Gastrocnemius medialis (tissue), 4 donors: ENCODE data around the gene PFN1. TPM values are rescaled to one million over a fixed set of nuclear protein-coding genes. Genes with fewer than 3 reads are reported as not detected.

Experiments used
- ATAC-seq, 2 donors: fragments of 150-250 bp; one replicate each; pipeline ENCODE4 v1.9.1; 2016
- DNase-seq, 2 donors: peaks; one replicate each; pipeline ENCODE4 v3.0.0-alpha.2; 2019
- H3K27ac ChIP-seq, 4 donors: fragments of 200-600 bp; sonication (generic); 1 replicate in 1 of 4; 2 replicates in 3 of 4; pipeline ENCODE4 v1.5.1; 2016 to 2018; ENCODE audit warnings: mild to moderate bottlenecking in 2 of 4, moderate library complexity in 1 of 4
- H3K27me3 ChIP-seq, 3 donors: fragments of 200-600 bp; sonication (generic) in 2 of 3; 1 replicate in 1 of 3; 2 replicates in 2 of 3; pipeline versions ENCODE4 v1.5.1 to v1.6.0; 2016 to 2019; ENCODE audit warnings: mild to moderate bottlenecking in 1 of 3, moderate library complexity in 1 of 3
- H3K36me3 ChIP-seq, 2 donors: fragments of 200-600 bp; sonication (generic) in 1 of 2; one replicate each; pipeline ENCODE4 v1.5.1; 2017 to 2018
- H3K4me1 ChIP-seq, 2 donors: fragments of 200-600 bp; sonication (generic) in 1 of 2; one replicate each; pipeline ENCODE4 v1.5.1; 2016 to 2017; ENCODE audit warnings: mild to moderate bottlenecking in 2 of 2
- H3K4me3 ChIP-seq, 4 donors: fragments of 200-600 bp; sonication (generic) in 3 of 4; 1 replicate in 1 of 4; 2 replicates in 3 of 4; pipeline ENCODE4 v1.5.1; 2016 to 2019; ENCODE audit warnings: mild to moderate bottlenecking in 2 of 4
- H3K9me3 ChIP-seq, 3 donors: fragments of 200-600 bp; sonication (generic) in 2 of 3; 1 replicate in 1 of 3; 2 replicates in 2 of 3; pipeline ENCODE4 v1.5.1; 2016 to 2019
- POLR2A ChIP-seq, 2 donors: fragments of 450-650 bp; IDR thresholded peaks; one replicate each; pipeline ENCODE4 v1.6.1; 2017; ENCODE audit warnings: antibody characterized with exemption in 2 of 2, mild to moderate bottlenecking in 2 of 2, moderate library complexity in 2 of 2
- in situ Hi-C, 4 donors: fragments of 200-750 bp; cut with MboI; loops; one replicate each; pipeline versions ENCODE4 v1.15.0 to v1.8.0; 2017; ENCODE audit warnings: low sequenced_read_pairs in 4 of 4
- intact Hi-C: fragments of 100-400 bp; cut with DNase I; formaldehyde crosslinking; loops from one replicate; pipeline ENCODE4 v1.15.1; 2023; ENCODE audit warnings: low total_unique reads
- total RNA-seq, 4 donors: library from RNA; depleted of rRNA; stranded (reverse); fragments of >200 nt; gene quantifications; one replicate each; pipeline versions ENCODE4 v1.1.0 to v1.2.3, GENCODE V29; 2016
- TF ChIP-seq, protein P1 (sequence below), 5 experiments: fragments of 450-650 bp in 3 of 5; fragments of 200-600 bp in 2 of 5; sonication (generic) in 2 of 5; IDR thresholded peaks in 4 of 5; conservative IDR thresholded peaks in 1 of 5; 1 replicate in 4 of 5; 2 replicates in 1 of 5; pipeline ENCODE4 v1.5.1; 2016 to 2019; ENCODE audit warnings: antibody characterized with exemption in 5 of 5, mild to moderate bottlenecking in 3 of 5, moderate library complexity in 3 of 5

PFN1 gene
- total RNA-seq, 4 donors from 2014 or later: 304 to 750 (median 599) TPM

DNA sequence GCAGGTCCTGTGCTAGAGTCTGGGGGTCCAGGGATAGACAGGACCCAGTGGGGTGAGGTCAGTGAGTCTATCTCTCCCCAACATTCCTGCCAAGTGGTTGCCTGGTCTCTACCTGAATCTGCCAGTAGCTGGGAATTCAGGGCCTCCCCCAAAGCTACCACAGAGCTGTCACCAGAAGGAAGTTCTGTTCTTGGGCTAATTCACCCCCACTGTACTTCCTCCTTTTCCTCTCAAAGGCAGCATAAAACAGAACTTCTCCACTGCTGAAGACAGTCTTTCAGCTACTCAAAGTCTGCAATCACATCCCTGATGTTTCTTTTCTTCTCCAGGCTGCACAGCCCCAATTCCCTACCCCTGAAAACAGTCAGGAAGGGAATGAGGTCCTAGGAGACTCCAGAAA lies 30.4 kb upstream of the PFN1 start:
- no peak for ATAC-seq

DNA sequence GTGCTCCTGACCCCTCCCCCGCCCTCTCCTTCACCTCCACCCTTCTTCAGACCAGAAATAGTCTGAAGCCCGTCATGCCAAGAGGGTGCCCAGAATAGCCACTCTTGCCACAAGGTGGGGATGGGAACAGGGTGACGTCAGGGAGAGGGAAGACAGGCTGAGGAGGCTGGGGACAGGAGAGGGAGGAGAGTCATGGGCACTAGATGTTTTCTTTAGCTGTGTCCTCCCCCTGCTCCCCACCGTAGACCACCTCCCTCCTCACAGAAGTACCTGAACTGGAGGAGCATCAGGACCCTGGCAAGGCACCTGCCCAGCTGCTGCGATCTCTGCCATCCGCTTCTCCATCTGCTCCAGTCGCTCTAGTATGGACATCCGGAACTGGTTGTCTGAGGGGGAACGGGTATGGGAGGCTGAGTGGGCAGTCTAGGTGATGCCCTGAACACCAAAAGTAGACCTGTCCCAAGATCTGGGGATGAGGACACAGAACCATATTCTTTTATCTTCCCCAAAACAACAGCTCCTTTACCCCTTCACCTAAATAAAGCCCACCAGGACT lies 25.9 kb upstream of the PFN1 start:
- Histone ChIP-seq H3K4me3 (peak overlapping the region in 2 of 4 donors; percentile 11 to 14), H3K27me3 (no peaks in the 10 kb centered on the region), H3K27ac (peak overlapping the region; percentile 88 to 95 (median 94)), H3K9me3 (no peaks in the 10 kb centered on the region), H3K36me3 (peaks cover 0 to 68% of the 10 kb centered on the region in 2 donors), H3K4me1 (peaks cover 27 to 42% of the 10 kb centered on the region in 2 donors)
- intact Hi-C loops (loop anchor here (1.0 kb wide), 1 partner anchor 27 kb away; no protein-coding TSS in a partner anchor), in situ Hi-C loops (no loop called here)
- TF ChIP-seq, protein P1, sequence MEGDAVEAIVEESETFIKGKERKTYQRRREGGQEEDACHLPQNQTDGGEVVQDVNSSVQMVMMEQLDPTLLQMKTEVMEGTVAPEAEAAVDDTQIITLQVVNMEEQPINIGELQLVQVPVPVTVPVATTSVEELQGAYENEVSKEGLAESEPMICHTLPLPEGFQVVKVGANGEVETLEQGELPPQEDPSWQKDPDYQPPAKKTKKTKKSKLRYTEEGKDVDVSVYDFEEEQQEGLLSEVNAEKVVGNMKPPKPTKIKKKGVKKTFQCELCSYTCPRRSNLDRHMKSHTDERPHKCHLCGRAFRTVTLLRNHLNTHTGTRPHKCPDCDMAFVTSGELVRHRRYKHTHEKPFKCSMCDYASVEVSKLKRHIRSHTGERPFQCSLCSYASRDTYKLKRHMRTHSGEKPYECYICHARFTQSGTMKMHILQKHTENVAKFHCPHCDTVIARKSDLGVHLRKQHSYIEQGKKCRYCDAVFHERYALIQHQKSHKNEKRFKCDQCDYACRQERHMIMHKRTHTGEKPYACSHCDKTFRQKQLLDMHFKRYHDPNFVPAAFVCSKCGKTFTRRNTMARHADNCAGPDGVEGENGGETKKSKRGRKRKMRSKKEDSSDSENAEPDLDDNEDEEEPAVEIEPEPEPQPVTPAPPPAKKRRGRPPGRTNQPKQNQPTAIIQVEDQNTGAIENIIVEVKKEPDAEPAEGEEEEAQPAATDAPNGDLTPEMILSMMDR (IDR thresholded peaks at IDR 0.05 in 4 of 5, conservative IDR thresholded peaks at IDR 0.05 in 1 of 5): no peak
- TF ChIP-seq POLR2A (IDR thresholded peaks at IDR 0.05): peak; percentile 80 to 83
- ATAC-seq (peak; percentile 96), DNase-seq (peak; percentile 81 to 94)

More for the DNA sequence above, 30.4 kb upstream of the PFN1 start:
- no peak overlapping the region for H3K4me3 ChIP-seq
- in situ Hi-C loops: no loop called here
- intact Hi-C loops: no loop called here
- DNase-seq: no peak
- peaks cover 15 to 20% of the 10 kb centered on the region in 2 donors for H3K4me1 ChIP-seq
- TF ChIP-seq POLR2A (IDR thresholded peaks at IDR 0.05): no peak
- TF ChIP-seq, protein P1 (IDR thresholded peaks at IDR 0.05 in 4 of 5, conservative IDR thresholded peaks at IDR 0.05 in 1 of 5): no peak
- no peak overlapping the region for H3K27ac ChIP-seq
- H3K9me3 ChIP-seq: no peaks in the 10 kb centered on the region
- no peaks in the 10 kb centered on the region for H3K27me3 ChIP-seq
- H3K36me3 ChIP-seq: peaks cover 0 to 69% of the 10 kb centered on the region in 2 donors

DNA sequence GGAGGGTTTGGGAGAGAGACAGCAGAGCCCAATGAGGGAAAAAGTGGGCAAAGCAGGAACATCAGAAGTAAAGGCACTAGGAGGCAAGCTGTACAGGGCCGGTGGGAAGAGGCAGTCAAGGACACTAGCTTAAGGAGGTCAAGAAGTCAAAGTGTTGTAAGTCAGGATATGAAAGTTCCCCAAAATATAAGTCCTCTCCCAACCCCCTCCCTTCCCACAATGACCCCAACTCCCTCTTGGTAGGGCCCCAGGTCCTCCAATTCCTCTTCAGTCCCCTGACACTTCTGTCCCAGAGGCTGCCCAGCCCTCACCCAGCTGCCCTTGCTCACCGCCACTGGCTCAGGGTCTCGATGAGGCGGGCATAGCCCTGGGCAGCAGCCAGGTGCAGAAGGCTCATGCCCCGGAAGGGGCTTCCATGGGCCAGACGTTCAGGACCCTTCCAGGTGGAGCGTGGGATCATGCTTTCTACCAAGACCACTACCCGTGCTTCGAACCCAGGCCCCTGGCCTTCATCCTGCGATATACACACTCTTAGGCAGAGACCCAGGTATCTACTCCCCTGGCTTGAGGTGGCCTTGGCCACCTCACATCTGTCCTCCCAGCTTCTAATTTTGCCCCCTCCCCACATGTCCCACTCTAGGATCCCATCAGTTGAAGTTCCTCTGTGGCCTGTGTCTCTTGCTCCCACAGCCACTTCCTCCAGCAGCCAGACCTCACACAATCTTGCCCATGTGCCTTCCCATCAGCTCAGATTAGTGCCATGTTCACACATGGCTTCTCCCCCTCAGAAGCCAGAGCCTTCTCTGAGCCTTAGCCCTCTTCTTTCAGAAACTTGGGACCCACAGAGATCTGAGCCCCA lies 25.2 kb upstream of the PFN1 start:
- Histone ChIP-seq H3K36me3 (peaks cover 0 to 62% of the 10 kb centered on the region in 2 donors), H3K4me3 (peak overlapping the region in 2 of 4 donors; percentile 6 to 14), H3K4me1 (peaks cover 34 to 49% of the 10 kb centered on the region in 2 donors), H3K27ac (peak overlapping the region; percentile 88 to 95 (median 94)), H3K27me3 (no peaks in the 10 kb centered on the region), H3K9me3 (no peaks in the 10 kb centered on the region)
- TF ChIP-seq, protein P1 (IDR thresholded peaks at IDR 0.05 in 4 of 5, conservative IDR thresholded peaks at IDR 0.05 in 1 of 5): no peak
- TF ChIP-seq POLR2A (IDR thresholded peaks at IDR 0.05): no peak
- in situ Hi-C loops: no loop called here
- intact Hi-C loops: loop anchor here (1.0 kb wide), 1 partner anchor 28 kb away; no protein-coding TSS in a partner anchor
- DNase-seq (no peak), ATAC-seq (peak; percentile 1 to 15)

DNA sequence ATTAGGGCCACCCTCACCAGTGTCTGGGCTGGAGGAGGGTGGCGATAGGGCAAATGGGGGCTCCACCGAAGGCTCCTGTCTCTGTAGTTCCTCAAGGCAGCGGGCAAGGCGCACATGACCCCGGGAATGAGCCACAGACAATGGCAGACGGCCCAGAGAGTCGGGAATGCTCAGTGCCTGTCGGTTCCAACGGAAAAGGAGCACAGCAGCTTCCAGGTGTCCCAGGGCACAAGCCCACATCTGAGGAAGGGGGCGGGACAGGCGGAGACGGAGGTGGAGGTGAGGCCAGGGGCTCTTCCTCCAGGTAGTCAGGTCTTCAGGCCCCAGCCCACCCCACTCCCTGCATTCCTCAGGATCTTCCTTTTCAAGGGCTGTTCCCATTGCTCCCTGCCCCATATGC lies 24.4 kb upstream of the PFN1 start:
- ATAC-seq: no peak
- H3K36me3 ChIP-seq: peaks cover 0 to 54% of the 10 kb centered on the region in 2 donors
- no peak for TF ChIP-seq POLR2A (IDR thresholded peaks at IDR 0.05)
- TF ChIP-seq, protein P1 (IDR thresholded peaks at IDR 0.05 in 4 of 5, conservative IDR thresholded peaks at IDR 0.05 in 1 of 5): no peak
- in situ Hi-C loops (no loop called here), intact Hi-C loops (no loop called here)
- peaks cover 41 to 55% of the 10 kb centered on the region in 2 donors for H3K4me1 ChIP-seq
- no peaks in the 10 kb centered on the region for H3K27me3 ChIP-seq
- peak overlapping the region; percentile 88 to 95 (median 94) for H3K27ac ChIP-seq
- H3K4me3 ChIP-seq: no peak overlapping the region
- peak in 1 of 2 donors; percentile 70 for DNase-seq
- no peaks in the 10 kb centered on the region for H3K9me3 ChIP-seq
